GM10847 (cell line): Measurements from ENCODE around the gene MTMR12.

Experiments used
- POLR2A ChIP-seq: IDR thresholded peaks from 2 replicates; pipeline ENCODE4 v1.6.1; 2011; ENCODE audit not compliant: insufficient read length; ENCODE audit errors: extremely low read depth

The MTMR12 gene

DNA sequence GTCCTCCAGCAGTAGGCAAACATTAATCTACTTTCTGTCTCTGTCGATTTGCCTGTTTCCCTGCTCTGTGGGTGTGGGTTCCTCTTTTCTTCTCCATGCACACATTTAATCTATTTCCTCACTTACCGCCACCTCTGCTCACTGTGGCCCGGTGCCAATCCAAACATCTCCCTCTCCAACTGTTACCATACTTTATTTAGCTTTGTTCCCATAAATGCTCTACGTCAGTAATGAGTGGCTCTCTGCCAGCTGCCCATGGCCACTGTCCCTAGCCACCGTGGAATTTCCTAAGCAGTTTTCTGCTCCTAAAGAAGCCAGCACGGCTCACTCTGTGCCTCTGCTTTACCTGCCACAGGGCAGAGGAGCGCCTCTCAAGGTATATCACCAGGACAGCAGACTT is 119.1 kb downstream of the MTMR12 start:
- TF ChIP-seq POLR2A, result no peak

GRCh38 chr5:32190095-32190494 is 122.6 kb downstream of the MTMR12 start:
- no peak for TF ChIP-seq POLR2A

GRCh38 chr5:32187675-32188074 is 125.1 kb downstream of the MTMR12 start:
- TF ChIP-seq POLR2A, result no peak

DNA sequence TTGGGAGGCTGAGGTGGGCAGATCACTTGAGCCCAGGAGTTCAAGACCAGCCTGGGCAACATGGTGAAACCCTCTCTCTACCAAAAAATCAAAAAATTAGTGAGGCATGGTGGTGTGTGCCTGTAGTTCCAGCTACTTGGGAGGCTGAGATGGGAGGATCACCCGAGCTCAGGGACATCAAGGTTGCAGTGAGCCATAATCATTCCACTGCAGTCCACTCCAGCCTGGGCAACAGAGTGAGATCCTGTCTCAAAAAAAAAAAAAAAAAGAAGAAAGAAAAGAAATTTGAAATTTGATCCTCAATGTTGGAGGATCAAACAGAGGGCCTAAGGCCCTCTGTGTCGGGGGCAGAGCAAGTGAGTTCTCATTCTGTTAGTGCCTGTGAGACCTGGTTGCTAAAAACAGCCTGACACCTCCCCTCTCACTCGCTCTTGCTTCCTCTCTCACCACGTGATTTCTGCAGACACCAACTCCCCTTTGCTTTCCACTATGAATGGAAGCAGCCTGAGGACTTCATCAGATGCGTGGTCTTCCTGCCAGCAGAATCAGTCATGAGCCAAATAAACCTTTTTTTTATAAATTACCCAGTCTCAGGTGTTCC is 130.2 kb downstream of the MTMR12 start:
- TF ChIP-seq POLR2A, result no peak
